GM10266 (cell line): ENCODE results near the gene KRI1.

Experiments
- DNase-seq: peaks from one replicate; pipeline ENCODE4 v3.0.0; 2012; ENCODE audit errors: extremely low spot score
- CTCF ChIP-seq: IDR thresholded peaks from 2 replicates; pipeline ENCODE4 v1.5.1; 2012; ENCODE audit warnings: mild to moderate bottlenecking, low read depth; ENCODE audit not compliant: control insufficient read depth, insufficient read depth; ENCODE audit errors: missing control alignments

KRI1 gene

DNA sequence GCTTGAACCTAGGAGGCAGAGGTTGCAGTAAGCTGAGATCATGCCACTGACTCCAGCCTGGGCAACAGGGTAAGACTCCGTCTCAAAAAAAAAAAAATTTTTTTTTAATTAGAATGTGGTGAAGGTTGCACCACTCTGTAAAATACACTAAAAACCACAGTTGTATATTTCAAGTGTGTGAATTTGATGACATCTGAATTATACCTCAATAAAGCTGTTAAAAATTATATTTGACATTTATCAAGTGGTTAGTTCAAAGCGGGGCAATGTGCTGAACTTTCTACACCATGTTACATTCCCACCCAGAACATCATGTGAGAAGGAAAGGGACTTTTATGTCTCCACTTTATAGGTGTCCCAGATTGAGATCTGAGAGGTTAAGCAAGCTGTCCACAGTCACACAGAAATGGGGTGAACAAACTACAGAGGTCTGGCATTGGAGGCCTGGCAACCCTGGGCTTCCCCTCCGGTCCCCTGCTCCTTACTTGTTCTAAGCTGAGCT is 42.6 kb downstream of the KRI1 start:
- TF ChIP-seq CTCF: no peak
- DNase-seq: no peak

DNA sequence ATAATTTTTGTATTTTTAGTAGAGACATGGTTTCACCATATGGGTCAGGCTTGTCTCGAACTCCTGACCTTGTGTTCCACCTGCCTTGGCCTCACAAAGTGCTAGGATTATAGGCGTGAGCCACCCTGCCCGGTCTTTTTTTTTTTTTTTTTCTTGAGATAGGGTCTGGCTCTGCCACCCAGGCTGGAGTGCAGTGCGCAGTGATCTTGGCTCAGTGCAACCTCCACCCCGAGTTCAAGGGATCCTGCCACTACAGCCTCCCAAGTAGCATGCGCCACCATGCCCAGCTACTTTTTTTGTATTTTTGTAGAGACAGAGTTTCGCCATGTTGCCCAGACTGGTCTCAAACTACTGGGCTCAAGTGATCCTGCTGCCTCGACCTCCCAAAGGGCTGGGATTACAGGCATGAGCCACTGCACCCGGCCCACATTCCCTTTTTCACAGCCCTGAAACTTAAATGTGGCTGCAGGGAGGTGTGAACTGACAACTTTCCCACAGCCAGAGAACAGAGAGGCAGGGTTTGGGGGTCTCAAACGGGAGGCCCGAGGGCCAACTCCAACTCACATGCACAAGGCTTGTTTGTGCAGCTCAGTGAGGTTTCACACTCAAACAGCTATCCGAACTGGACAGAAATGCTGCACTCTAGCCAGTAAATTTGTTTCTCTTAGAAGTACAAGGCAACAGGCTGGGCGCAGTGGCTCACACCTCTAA is 44.2 kb downstream of the KRI1 start:
- peak; percentile 1 for DNase-seq
- no peak for TF ChIP-seq CTCF

- DNase-seq: peak; percentile 10
- TF ChIP-seq CTCF: no peak
Measured at GRCh38 chr19:10520652-10521318, 45.0 kb downstream of the KRI1 start.

DNA sequence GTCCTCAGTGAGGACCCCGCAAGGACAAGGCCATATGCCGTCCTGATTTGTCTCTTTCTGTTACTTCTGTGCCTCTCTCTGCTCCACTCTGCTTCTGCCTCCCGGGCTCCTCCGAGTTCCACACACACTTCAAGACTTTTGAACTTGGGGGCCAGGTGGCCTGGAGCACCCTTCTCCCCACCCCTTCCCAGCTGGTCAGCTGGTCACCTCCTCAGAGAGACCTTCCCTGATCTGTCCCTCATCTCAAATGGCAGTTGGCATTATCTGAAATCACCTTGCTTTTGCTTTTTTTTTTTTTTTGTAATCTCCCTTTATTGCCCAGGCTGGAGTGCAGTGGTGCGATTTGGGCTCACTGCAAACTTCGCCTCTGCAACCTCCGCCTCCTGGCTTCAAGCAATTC is 46.4 kb downstream of the KRI1 start:
- peak; percentile 7 for DNase-seq
- no peak for TF ChIP-seq CTCF

- DNase-seq: peak; percentile 47
- TF ChIP-seq CTCF: no peak
Measured at GRCh38 chr19:10518444-10519361, 47.1 kb downstream of the KRI1 start.

DNA sequence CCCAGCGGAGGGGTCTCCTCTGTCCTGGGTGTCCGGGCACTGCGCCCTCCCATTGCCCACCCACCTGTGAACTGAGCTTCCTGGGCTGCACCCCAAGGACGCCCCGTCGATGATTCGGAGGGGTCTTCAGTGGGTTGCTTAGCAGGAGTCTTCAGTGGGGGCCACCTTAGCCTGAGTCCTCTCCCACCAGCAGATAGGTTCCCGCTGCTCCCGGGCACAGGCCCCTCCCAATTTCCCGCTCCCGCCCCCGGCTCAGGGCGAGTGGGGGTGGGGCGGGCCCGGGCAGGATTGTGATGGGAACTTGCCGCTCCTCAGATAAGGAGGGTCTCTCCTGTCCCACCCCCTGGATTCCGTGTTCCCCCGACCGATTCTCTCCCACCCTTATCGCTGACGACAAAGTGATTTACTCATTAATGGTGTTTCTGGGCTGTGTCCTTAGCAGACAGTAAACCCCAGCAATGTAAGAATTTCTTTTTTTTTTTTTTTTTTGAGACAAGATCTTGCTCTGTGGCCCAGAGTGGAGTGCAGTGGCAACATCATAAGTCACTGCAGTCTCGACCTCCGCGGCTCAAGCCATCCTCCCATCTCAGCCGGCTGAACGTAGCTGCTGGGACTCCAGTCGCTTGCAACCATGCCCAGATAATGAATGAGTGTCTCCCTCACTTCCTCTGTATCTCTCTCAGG is 47.9 kb downstream of the KRI1 start:
- DNase-seq: peak; percentile 30

More for the DNA sequence above, 47.9 kb downstream of the KRI1 start:
- no peak for TF ChIP-seq CTCF
